HepG2 (cell line): ENCODE results near the gene CLEC18C. TPM values are rescaled to one million over a fixed set of nuclear protein-coding genes. Genes with fewer than 3 reads are reported as not detected.
A peak's percentile ranks its signal among the peaks of the same experiment; 100 is the strongest.
"Not testable (repeated sequence)": the region's sequence is repeated elsewhere in the genome, so short reads cannot be mapped to it uniquely, and the experiment has no call there.

Experiments
- ATAC-seq: fragments of 200-7000 bp; cut with Tn5 transposase; 3 replicates; pipeline ENCODE4 v1.9.1; 2020; ENCODE audit warnings: mild to moderate bottlenecking, moderate library complexity
- BruUV-seq: library from RNA; stranded (reverse); fragments of 400-500 nt; replicated peaks from 2 replicates; lab custom pipeline; 2021; lab: Mats Ljungman, UMichigan
- CTCF ChIA-PET: fragments of 300-600 bp; formaldehyde crosslinking; extraction: SDS; loops from one replicate; lab custom pipeline; 2021; ENCODE audit warnings: low total read pairs, inconsistent platforms, low intra/inter-chr PET ratio; lab: Yijun Ruan, JAX
- POLR2A ChIA-PET: fragments of 350-600 bp; sonication (Branson Sonifier 250); formaldehyde crosslinking; loops from one replicate; lab custom pipeline; 2020; ENCODE audit warnings: antibody characterized with exemption, inconsistent platforms; lab: Yijun Ruan, JAX
- DNase-seq: peaks from one replicate; pipeline ENCODE4 v3.0.0-alpha.2; 2015; ENCODE audit warnings: low spot score
- FAIRE-seq: peaks from 3 replicates; lab custom pipeline; 2011; peaks lifted over from hg19 to GRCh38; lab: Jason Lieb, UNC
- H2AFZ ChIP-seq: one replicate; pipeline ENCODE4 v1.6.1; 2011; ENCODE audit warnings: low read length, inconsistent platforms
- H3K27ac ChIP-seq: fragments of 300-600 bp; 3 replicates; pipeline ENCODE4 v1.8.0; 2011; ENCODE audit warnings: mixed run types, mild to moderate bottlenecking, mixed read lengths, low read length, inconsistent platforms; ENCODE audit not compliant: insufficient read depth; ENCODE audit errors: extremely low read length
- H3K27me3 ChIP-seq, 2 experiments: fragments of 200-600 bp in 1 of 2; 2 replicates in 1 of 2; 3 replicates in 1 of 2; pipeline versions ENCODE4 v1.6.0 to v1.8.0; 2011; ENCODE audit warnings: low read length in 2 of 2, mild to moderate bottlenecking in 2 of 2, moderate library complexity in 2 of 2, inconsistent platforms in 1 of 2; ENCODE audit not compliant: insufficient read depth in 2 of 2, control insufficient read depth in 1 of 2
- H3K36me3 ChIP-seq, 2 experiments: fragments of 200-600 bp in 1 of 2; replicated peaks in 1 of 2; 2 replicates in 1 of 2; 3 replicates in 1 of 2; pipeline versions ENCODE4 v1.5.1 to v1.8.0; 2011; ENCODE audit warnings: low read length in 2 of 2, inconsistent platforms in 1 of 2; ENCODE audit not compliant: insufficient read depth in 2 of 2, control insufficient read depth in 1 of 2
- H3K4me1 ChIP-seq: 2 replicates; pipeline ENCODE4 v1.5.1; 2012; ENCODE audit warnings: low read length, inconsistent platforms; ENCODE audit not compliant: insufficient read depth
- H3K4me2 ChIP-seq: 2 replicates; pipeline ENCODE4 v1.6.0; 2011; ENCODE audit warnings: low read depth, low read length, inconsistent platforms
- H3K4me3 ChIP-seq, 3 experiments: fragments of 200-600 bp in 1 of 3; sonication (generic), shearing (Covaris generic) in 1 of 3; replicated peaks in 1 of 3; 2 replicates each; pipeline ENCODE4 v1.5.1; 2011 to 2016; ENCODE audit warnings: low read length in 3 of 3, inconsistent platforms in 2 of 3, low read depth in 2 of 3, mild to moderate bottlenecking in 2 of 3, control low read depth in 1 of 3, mixed read lengths in 1 of 3; ENCODE audit not compliant: insufficient read depth in 1 of 3
- H3K79me2 ChIP-seq: one replicate; pipeline ENCODE4 v1.6.1; 2011; ENCODE audit warnings: low read length, inconsistent platforms; ENCODE audit not compliant: insufficient read depth
- H3K9ac ChIP-seq: 2 replicates; pipeline ENCODE4 v1.6.0; 2011; ENCODE audit warnings: mild to moderate bottlenecking, low read depth, low read length, inconsistent platforms; ENCODE audit not compliant: insufficient read depth
- H3K9me3 ChIP-seq: 2 replicates; pipeline ENCODE4 v1.5.1; 2012; ENCODE audit warnings: mild to moderate bottlenecking, low read length
- H4K20me1 ChIP-seq: 2 replicates; pipeline ENCODE4 v1.6.0; 2011; ENCODE audit warnings: inconsistent platforms, mild to moderate bottlenecking, low read length, moderate library complexity; ENCODE audit not compliant: insufficient read depth
- HNRNPK ChIP-seq: fragments of 200-400 bp; formaldehyde crosslinking; IDR thresholded peaks from 2 replicates; pipeline ENCODE4 v1.6.1; 2018; ENCODE audit warnings: low read length, low read depth, moderate library complexity, mild to moderate bottlenecking; ENCODE audit not compliant: poor library complexity, severe bottlenecking
- WGBS: methylation state at CpG from one replicate; pipeline ENCODE4 v1.1.6; 2017; ENCODE audit warnings: low lambda C conversion rate; 5-methylcytosine and 5-hydroxymethylcytosine counted together
- in situ Hi-C: cut with HindIII; loops from 2 replicates; pipeline ENCODE4 v1.10.0; 2017; ENCODE audit warnings: low pct_unique_long_range_greater_than_20kb; ENCODE audit not compliant: extremely low pct_ligation_motif_present
- intact Hi-C: fragments of 100-400 bp; cut with micrococcal nuclease; formaldehyde crosslinking; loops from one replicate; pipeline ENCODE4 v1.10.0; 2022; ENCODE audit not compliant: unreplicated experiment
- polyA plus RNA-seq, 8 experiments: library from polyadenylated mRNA; depleted of rRNA in 3 of 8; stranded (reverse) in 7 of 8; unstranded in 1 of 8; fragments of >200 nt; fragmentation: Illumina TruSeq in 4 of 8; extraction: Trizol in 4 of 8; gene quantifications; 2 replicates each; pipeline versions ENCODE4 v1.2.1 to v1.2.3, GENCODE V29; 2011 to 2016; ENCODE audit warnings: low read depth in 4 of 8, missing spikeins in 1 of 8, mixed read lengths in 1 of 8; ENCODE audit not compliant: insufficient read depth in 1 of 8
- total RNA-seq, 5 experiments: library from RNA; depleted of rRNA; stranded (reverse); fragments of >200 nt; fragmentation: Illumina TruSeq; extraction: Trizol; gene quantifications; 2 replicates each; pipeline ENCODE4 v1.2.3, GENCODE V29; 2016; ENCODE audit warnings: low read depth in 1 of 5
- TF ChIP-seq, protein P1 (sequence below): sonication (generic); formaldehyde crosslinking; IDR thresholded peaks from 2 replicates; pipeline ENCODE4 v1.4.0; 2020; ENCODE audit warnings: missing genetic modification reagents

Gene CLEC18C
- total and polyA plus RNA-seq, 2 of the 13 experiments (the other 11 are each of a cell fraction or from before 2014, with no cell fraction given) = 0.15 to 0.29 TPM

DNA sequence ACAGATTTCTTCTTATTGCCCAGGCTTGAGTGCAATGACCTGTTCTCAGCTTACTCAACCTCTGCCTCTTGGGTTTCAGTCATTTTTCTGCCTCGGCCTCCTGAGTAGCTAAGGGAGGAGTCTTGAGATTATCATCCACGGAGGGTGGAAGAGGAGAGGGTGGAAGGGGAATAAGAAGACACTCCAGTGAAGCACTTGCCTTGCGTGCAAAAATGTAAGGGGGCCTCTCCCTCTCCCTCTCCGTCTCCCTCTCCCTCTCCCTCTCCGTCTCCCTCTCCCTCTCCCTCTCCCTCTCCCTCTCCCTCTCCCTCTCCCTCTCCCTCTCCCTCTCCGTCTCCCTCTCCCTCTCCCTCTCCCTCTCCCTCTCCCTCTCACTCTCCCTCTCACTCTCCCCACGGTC lies 29.9 kb downstream of the CLEC18C start:
- not testable (repeated sequence) for FAIRE-seq

DNA sequence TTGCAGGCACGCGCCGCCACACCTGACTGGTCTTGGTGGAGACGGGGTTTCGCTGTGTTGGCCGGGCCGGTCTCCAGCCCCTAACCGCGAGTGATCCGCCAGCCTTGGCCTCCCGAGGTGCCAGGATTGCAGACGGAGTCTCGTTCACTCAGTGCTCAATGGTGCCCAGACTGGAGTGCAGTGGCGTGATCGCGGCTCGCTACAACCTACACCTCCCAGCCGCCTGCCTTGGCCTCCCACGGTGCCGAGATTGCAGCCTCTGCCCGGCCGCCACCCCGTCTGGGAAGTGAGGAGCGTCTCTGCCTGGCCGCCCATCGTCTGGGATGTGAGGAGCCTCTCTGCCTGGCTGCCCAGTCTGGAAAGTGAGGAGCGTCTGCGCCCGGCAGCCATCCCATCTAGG lies 30.4 kb downstream of the CLEC18C start:
- H3K4me2 ChIP-seq, H2AFZ ChIP-seq, H3K9ac ChIP-seq, H3K79me2 ChIP-seq, H3K9me3 ChIP-seq, CTCF ChIA-PET, BruUV-seq, POLR2A ChIA-PET, H3K4me3 ChIP-seq, ATAC-seq, in situ Hi-C loops, H4K20me1 ChIP-seq, DNase-seq, H3K27ac ChIP-seq: not testable (repeated sequence)
- H3K4me1 ChIP-seq = peaks cover 23% of the 10 kb centered on the region
- TF ChIP-seq, protein P1, sequence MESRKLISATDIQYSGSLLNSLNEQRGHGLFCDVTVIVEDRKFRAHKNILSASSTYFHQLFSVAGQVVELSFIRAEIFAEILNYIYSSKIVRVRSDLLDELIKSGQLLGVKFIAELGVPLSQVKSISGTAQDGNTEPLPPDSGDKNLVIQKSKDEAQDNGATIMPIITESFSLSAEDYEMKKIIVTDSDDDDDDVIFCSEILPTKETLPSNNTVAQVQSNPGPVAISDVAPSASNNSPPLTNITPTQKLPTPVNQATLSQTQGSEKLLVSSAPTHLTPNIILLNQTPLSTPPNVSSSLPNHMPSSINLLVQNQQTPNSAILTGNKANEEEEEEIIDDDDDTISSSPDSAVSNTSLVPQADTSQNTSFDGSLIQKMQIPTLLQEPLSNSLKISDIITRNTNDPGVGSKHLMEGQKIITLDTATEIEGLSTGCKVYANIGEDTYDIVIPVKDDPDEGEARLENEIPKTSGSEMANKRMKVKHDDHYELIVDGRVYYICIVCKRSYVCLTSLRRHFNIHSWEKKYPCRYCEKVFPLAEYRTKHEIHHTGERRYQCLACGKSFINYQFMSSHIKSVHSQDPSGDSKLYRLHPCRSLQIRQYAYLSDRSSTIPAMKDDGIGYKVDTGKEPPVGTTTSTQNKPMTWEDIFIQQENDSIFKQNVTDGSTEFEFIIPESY (CRISPR knock-in tag) = peak; percentile 55
- TF ChIP-seq, all 625 proteins: peak for 1; not testable (repeated sequence) for 624
- 97% methylated on average over 5 of the region's 29 CpGs for WGBS
- H3K36me3 ChIP-seq, H3K27me3 ChIP-seq, intact Hi-C loops, FAIRE-seq: not testable (repeated sequence)

More for the DNA sequence above, 29.9 kb downstream of the CLEC18C start:
- in situ Hi-C loops, CTCF ChIA-PET, H2AFZ ChIP-seq, DNase-seq, H3K9ac ChIP-seq, H3K27me3 ChIP-seq, POLR2A ChIA-PET, H3K27ac ChIP-seq, BruUV-seq, ATAC-seq, H3K4me3 ChIP-seq, H4K20me1 ChIP-seq, H3K79me2 ChIP-seq, H3K36me3 ChIP-seq, H3K4me2 ChIP-seq, H3K9me3 ChIP-seq, intact Hi-C loops: not testable (repeated sequence)
- peak; percentile 90 for TF ChIP-seq HNRNPK
- peaks cover 28% of the 10 kb centered on the region for H3K4me1 ChIP-seq
- WGBS = 85% methylated on average over 4 of the region's 7 CpGs

DNA sequence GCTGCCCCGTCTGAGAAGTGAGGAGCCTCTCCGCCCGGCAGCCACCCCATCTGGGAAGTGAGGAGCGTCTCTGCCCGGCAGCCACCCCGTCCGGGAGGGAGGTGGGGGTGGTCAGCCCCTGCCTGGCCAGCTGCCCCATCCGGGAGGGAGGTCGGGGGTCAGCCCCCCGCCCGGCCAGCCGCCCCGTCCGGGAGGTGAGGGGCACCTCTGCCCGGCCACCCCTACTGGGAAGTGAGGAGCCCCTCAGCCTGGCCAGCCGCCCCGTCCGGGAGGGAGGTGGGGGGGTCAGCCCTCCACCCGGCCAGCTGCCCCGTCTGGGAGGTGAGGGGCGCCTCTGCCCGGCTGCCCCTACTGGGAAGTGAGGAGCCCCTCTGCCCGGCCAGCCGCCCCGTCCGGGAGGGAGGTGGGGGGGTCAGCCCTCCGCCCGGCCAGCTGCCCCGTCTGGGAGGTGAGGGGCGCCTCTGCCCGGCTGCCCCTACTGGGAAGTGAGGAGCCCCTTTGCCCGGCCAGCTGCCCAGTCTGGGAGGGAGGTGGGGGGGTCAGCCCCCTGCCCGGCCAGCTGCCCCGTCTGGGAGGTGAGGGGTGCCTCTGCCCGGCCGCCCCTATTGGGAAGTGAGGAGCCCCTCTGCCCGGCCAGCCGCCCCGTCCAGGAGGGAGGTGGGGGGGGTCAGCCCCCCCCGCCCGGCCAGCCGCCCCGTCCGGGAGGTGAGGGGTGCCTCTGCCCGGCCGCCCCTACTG lies 31.2 kb downstream of the CLEC18C start:
- H3K4me3 ChIP-seq, POLR2A ChIA-PET, H3K36me3 ChIP-seq, DNase-seq, H2AFZ ChIP-seq, H3K27ac ChIP-seq, H3K4me2 ChIP-seq, H3K79me2 ChIP-seq, H3K9me3 ChIP-seq, H3K9ac ChIP-seq, CTCF ChIA-PET, H3K27me3 ChIP-seq, BruUV-seq, FAIRE-seq, ATAC-seq, in situ Hi-C loops, intact Hi-C loops, H4K20me1 ChIP-seq: not testable (repeated sequence)
- WGBS = 100% methylated on average over 1 of the region's 46 CpGs
- H3K4me1 ChIP-seq = peaks cover 17% of the 10 kb centered on the region
